ENCODE measurements around the gene ARRB1. TPM values are rescaled to one million over a fixed set of nuclear protein-coding genes. Genes with fewer than 3 reads are reported as not detected.

Gene ARRB1
- polyA plus RNA-seq, 1 of the 3 experiments (the other 2 are of a cell fraction) = 7.0 TPM

DNA sequence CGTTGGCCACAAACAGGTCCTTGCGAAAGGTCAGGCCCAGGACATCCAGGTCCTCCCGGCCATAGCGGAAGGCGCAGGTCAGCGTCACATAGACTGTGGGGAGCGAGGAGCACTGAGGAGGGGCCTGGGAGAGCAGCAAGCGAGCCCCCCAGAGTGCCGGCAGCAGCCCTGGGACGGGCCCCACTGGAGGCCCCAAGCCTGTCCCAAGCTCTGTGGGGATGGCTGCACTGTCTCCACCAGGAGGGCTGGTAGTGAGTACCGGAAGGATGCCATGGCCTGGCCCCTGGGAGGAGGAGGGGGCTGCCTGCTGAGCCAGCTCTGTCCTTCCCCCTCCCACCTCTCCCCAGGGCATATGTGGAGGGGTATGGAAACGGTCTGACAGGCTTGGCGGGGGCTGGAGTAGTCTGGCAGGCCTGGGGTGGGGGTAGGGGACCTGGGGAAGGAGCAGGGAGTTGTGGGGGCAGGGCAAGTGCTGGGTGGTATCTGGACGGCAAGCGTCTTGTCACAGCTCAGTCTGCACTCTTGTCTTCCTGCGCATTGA is 68.0 kb downstream of the ARRB1 start:
- H3F3A ChIP-seq (replicated peaks; ENCODE audit: insufficient read depth) = no peaks in the 10 kb centered on the region
- H3K9ac ChIP-seq = no peak overlapping the region
- CTCF ChIA-PET = interaction anchor here (1.0 to 27.4 kb wide), 5 partner anchors 35 to 249 kb away, joined by 3 to 701 read pairs (median 7); no protein-coding TSS in a partner anchor
- H3K4me2 ChIP-seq = no peak overlapping the region
- peak; percentile 54 for DNase-seq
- H3K27me3 ChIP-seq (ENCODE audit: insufficient read depth) = no peaks in the 10 kb centered on the region
- no peaks in the 10 kb centered on the region for H4K20me1 ChIP-seq (ENCODE audit: insufficient read depth)
- POLR2A ChIA-PET = no interaction called here
- H3K79me2 ChIP-seq (ENCODE audit: insufficient read depth) = no peaks in the 10 kb centered on the region
- H3K9me3 ChIP-seq = no peaks in the 10 kb centered on the region
- no peak for TF ChIP-seq TAF1 (IDR thresholded peaks at IDR 0.05; ENCODE audit: borderline replicate concordance, low read depth, low read length)
- WGBS (ENCODE audit: low lambda C conversion rate) = 72% methylated on average over 9 of the region's 16 CpGs
- no peak overlapping the region for H3K27ac ChIP-seq (ENCODE audit: low read depth in 2 of 2, low read length in 1 of 2)
- no peaks in the 10 kb centered on the region for H3K36me3 ChIP-seq (replicated peaks in 1 of 2; ENCODE audit: control insufficient read depth in 1 of 2, insufficient read depth in 2 of 2, low read length in 1 of 2)
- no peaks in the 10 kb centered on the region for H3K9me2 ChIP-seq
- peaks cover 0 to 17% of the 10 kb centered on the region in 2 experiments; a peak in 1 of 4 replicates for H3K4me1 ChIP-seq (ENCODE audit: control insufficient read depth in 1 of 2, insufficient read depth in 2 of 2, low read depth in 1 of 2, low read length in 1 of 2)
- no peak overlapping the region for H3K4me3 ChIP-seq (ENCODE audit: low read depth in 2 of 2, low read length in 1 of 2)
- no peak overlapping the region for H2AFZ ChIP-seq (ENCODE audit: low read depth)

DNA sequence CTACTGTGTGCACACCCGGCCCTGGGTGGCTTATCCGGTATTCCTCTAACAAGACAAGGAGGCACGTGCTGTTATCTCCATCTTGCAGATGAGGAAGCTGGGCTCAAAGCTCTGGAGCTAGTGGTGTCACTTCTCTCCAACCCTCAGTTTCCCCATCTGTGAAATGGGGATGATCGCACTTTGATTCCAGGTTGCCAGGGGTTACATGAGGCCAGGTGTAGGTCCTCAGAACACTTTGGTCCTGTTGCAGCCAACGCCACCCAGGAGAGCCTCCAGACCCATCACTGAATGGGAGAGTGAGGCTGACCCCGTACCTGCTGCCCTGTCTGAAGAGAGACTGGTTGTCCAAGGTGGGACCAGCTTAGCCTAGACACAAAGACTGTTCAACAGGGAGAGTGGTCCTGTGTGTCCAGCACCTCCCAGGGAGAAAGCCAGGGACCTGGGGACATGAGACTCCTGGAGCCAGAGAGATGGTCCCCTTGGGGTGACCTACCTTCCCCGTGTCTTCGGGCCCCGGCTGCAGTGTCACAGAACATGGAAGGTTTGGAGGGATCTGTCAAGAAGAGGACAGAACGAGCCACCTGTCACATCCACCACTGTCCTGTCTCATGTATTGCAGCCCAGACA is 69.9 kb downstream of the ARRB1 start:
- Histone ChIP-seq H3K4me2 (no peak overlapping the region), H3K9me2 (no peaks in the 10 kb centered on the region), H3K27me3 (ENCODE audit: insufficient read depth) (no peaks in the 10 kb centered on the region), H3K79me2 (ENCODE audit: insufficient read depth) (no peaks in the 10 kb centered on the region), H3F3A (replicated peaks; ENCODE audit: insufficient read depth) (no peaks in the 10 kb centered on the region), H2AFZ (ENCODE audit: low read depth) (no peak overlapping the region), H3K36me3 (replicated peaks in 1 of 2; ENCODE audit: control insufficient read depth in 1 of 2, insufficient read depth in 2 of 2, low read length in 1 of 2) (peaks cover 0 to 5% of the 10 kb centered on the region in 2 experiments), H3K4me3 (ENCODE audit: low read depth in 2 of 2, low read length in 1 of 2) (no peak overlapping the region), H3K27ac (ENCODE audit: low read depth in 2 of 2, low read length in 1 of 2) (no peak overlapping the region), H3K9ac (no peak overlapping the region), H3K4me1 (ENCODE audit: control insufficient read depth in 1 of 2, insufficient read depth in 2 of 2, low read depth in 1 of 2, low read length in 1 of 2) (peaks cover 0 to 17% of the 10 kb centered on the region in 2 experiments; a peak in 1 of 4 replicates), H4K20me1 (ENCODE audit: insufficient read depth) (no peaks in the 10 kb centered on the region), H3K9me3 (no peaks in the 10 kb centered on the region)
- ChIA-PET CTCF (interaction anchor here (0.5 to 27.4 kb wide), 13 partner anchors 11 to 179 kb away, joined by 3 to 701 read pairs (median 8); partner anchors contain the start of gene ARRB1), POLR2A (no interaction called here)
- WGBS (ENCODE audit: low lambda C conversion rate) = 88% methylated on average over 10 of the region's 10 CpGs
- DNase-seq = no peak
- TF ChIP-seq TCF12 (IDR thresholded peaks at IDR 0.05) (no peak), SIN3A (IDR thresholded peaks at IDR 0.05; ENCODE audit: borderline replicate concordance, low read depth, low read length) (no peak), FOXM1 (IDR thresholded peaks at IDR 0.05; ENCODE audit: low read depth) (no peak), FOSL2 (IDR thresholded peaks at IDR 0.05; ENCODE audit: borderline replicate concordance, low read depth) (no peak), ELF1 (IDR thresholded peaks at IDR 0.05) (no peak), FOXJ3 (CRISPR knock-in tag; IDR thresholded peaks at IDR 0.05) (no peak), MXI1 (IDR thresholded peaks at IDR 0.05; ENCODE audit: low read depth, low read length) (no peak), NRF1 (IDR thresholded peaks at IDR 0.05; ENCODE audit: low read depth, low read length) (no peak), CHD2 (IDR thresholded peaks at IDR 0.05; ENCODE audit: low read length, partially characterized antibody) (no peak), EZH2phosphoT487 (IDR thresholded peaks at IDR 0.05; ENCODE audit: borderline replicate concordance, low read depth) (no peak), MEF2A (IDR thresholded peaks at IDR 0.05; ENCODE audit: borderline replicate concordance, low read depth) (no peak), JUND (IDR thresholded peaks at IDR 0.05) (no peak), GABPA (IDR thresholded peaks at IDR 0.05; ENCODE audit: low read depth) (no peak)
- TF ChIP-seq, protein P1, sequence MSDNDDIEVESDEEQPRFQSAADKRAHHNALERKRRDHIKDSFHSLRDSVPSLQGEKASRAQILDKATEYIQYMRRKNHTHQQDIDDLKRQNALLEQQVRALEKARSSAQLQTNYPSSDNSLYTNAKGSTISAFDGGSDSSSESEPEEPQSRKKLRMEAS (IDR thresholded peaks at IDR 0.05; ENCODE audit: low read depth) = no peak
- TF ChIP-seq, protein P2, sequence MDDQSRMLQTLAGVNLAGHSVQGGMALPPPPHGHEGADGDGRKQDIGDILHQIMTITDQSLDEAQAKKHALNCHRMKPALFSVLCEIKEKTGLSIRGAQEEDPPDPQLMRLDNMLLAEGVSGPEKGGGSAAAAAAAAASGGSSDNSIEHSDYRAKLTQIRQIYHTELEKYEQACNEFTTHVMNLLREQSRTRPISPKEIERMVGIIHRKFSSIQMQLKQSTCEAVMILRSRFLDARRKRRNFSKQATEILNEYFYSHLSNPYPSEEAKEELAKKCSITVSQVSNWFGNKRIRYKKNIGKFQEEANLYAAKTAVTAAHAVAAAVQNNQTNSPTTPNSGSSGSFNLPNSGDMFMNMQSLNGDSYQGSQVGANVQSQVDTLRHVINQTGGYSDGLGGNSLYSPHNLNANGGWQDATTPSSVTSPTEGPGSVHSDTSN (IDR thresholded peaks at IDR 0.05) = no peak
- TF ChIP-seq, protein P3, sequence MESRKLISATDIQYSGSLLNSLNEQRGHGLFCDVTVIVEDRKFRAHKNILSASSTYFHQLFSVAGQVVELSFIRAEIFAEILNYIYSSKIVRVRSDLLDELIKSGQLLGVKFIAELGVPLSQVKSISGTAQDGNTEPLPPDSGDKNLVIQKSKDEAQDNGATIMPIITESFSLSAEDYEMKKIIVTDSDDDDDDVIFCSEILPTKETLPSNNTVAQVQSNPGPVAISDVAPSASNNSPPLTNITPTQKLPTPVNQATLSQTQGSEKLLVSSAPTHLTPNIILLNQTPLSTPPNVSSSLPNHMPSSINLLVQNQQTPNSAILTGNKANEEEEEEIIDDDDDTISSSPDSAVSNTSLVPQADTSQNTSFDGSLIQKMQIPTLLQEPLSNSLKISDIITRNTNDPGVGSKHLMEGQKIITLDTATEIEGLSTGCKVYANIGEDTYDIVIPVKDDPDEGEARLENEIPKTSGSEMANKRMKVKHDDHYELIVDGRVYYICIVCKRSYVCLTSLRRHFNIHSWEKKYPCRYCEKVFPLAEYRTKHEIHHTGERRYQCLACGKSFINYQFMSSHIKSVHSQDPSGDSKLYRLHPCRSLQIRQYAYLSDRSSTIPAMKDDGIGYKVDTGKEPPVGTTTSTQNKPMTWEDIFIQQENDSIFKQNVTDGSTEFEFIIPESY (IDR thresholded peaks at IDR 0.05; ENCODE audit: borderline replicate concordance, low read depth) = no peak
- TF ChIP-seq, protein P4, sequence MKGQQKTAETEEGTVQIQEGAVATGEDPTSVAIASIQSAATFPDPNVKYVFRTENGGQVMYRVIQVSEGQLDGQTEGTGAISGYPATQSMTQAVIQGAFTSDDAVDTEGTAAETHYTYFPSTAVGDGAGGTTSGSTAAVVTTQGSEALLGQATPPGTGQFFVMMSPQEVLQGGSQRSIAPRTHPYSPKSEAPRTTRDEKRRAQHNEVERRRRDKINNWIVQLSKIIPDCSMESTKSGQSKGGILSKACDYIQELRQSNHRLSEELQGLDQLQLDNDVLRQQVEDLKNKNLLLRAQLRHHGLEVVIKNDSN (IDR thresholded peaks at IDR 0.05; ENCODE audit: borderline replicate concordance, low read depth) = no peak

All from SK-N-SH (cell line).